HCEC 1CT (cell line): Measurements from ENCODE around the gene ALOXE3.
A peak's percentile ranks its signal among the peaks of the same experiment; 100 is the strongest.
"Not testable (repeated sequence)": the region's sequence is repeated elsewhere in the genome, so short reads cannot be mapped to it uniquely, and the experiment has no call there.

Experiments
- DNase-seq: peaks from one replicate; pipeline ENCODE4 v3.0.0-alpha.2; 2017

ALOXE3 gene

GRCh38 chr17:8121407-8121680 is 3.0 kb upstream of the ALOXE3 start:
- DNase-seq = no peak

GRCh38 chr17:8120520-8121406 is 2.4 kb upstream of the ALOXE3 start:
- peak; percentile 51 for DNase-seq

- peak; percentile 86 for DNase-seq
These were observed 1.5 kb upstream of the ALOXE3 start for GRCh38 chr17:8119581-8120519.

DNA sequence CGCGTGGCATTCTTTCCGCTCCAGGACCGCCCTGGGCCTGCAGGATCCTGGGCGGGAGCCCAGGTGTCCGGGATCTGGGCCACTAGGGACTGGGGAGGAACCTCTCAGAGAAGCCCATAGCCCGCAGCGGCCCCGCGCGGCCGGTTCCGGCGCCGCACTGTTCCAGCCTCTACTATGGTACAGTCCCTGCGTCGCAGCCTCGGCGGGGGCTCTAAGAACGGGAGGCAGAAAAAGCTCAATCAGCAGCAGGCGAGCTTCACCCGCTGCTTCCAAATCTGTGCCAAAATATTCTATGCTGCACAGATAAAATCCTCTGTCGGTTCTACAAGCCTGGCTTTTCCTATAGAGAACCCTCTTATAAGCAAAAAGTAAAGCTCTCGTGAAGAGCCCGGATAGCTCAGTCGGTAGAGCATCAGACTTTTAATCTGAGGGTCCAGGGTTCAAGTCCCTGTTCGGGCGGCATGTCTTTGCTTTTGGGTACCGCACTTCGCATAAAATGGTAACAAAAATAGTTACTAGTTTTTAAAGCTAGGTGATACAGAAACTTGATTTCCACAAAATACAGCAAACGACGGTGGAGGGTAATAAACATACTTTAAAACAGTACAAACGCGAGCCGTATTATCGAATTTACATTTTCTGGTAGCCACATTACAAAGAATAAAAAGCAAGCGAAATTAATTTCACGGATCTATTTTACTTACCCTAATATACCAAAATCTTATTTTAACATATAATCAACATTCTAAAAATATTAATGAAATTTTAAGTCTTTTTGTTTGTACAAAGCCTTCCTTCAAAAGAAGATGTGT is 661 bp upstream of the ALOXE3 start:
- DNase-seq = peak; percentile 64

- DNase-seq = no peak
These were observed 841 bp downstream of the ALOXE3 start for GRCh38 chr17:8117367-8117979.

DNA sequence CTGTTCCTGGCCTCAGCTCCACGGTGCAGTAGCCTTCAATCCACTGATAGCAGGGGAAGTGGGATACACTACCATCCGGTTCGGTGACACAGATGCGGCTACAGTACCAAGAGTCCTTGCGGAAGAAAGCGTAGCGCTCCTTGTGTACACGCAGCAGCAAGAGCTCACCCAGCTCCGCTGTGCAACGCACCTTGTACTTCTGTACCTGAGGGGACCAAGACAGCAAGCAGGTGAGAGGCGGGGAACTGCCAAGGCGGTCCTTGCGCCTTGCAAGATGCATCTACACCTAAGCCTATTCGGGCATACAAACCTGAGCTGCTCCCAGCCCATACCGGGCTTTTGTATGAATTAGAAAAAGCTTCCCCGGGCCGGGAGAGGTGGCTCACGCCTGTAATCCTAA is 1.5 kb downstream of the ALOXE3 start:
- no peak for DNase-seq

GRCh38 chr17:8110907-8111306 is 7.4 kb downstream of the ALOXE3 start:
- DNase-seq = no peak

DNA sequence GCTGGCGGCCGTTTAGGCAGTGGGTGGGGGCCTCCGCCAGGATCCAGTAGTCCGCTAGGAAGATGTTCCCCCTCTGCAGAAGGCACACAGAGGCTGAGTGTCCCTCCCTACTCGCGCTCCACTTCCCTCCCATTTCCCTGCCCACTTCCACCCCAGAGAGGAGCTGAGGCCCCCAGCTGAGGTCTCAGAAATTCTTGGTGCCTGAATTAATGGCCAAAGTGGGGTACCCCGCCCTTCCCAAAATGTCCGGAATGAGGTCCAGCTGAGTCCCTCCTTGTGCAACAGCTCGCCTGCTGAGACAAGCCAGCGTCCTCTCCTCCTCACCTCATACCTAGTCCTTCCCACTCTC is 7.9 kb downstream of the ALOXE3 start:
- no peak for DNase-seq

GRCh38 chr17:8109661-8110455 is 8.5 kb downstream of the ALOXE3 start:
- no peak for DNase-seq

- no peak for DNase-seq
These were observed 9.2 kb downstream of the ALOXE3 start for GRCh38 chr17:8108972-8109660.

- DNase-seq = not testable (repeated sequence)
These were observed 11.3 kb downstream of the ALOXE3 start for GRCh38 chr17:8106980-8107379.

- DNase-seq = peak; percentile 21
These were observed 12.3 kb downstream of the ALOXE3 start for GRCh38 chr17:8105957-8106398.

DNA sequence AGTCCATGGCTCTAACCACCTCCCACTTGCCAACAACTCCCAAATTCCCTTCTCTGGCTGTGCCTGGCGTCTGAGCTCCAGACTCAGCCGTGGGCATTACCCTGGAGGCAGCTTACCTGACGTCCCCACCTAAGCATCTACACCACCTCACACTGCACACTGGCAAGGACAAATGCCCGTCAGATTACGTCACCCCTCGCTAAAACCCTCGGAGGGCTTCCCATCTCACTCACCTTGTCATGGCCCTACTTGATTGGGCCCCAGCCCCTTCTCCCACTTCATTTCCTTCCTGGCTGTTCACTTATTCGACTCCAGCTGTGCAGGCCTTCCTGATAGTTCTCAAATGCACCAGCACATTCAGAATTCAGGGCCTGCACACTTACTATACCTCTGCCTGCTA is 13.4 kb downstream of the ALOXE3 start:
- no peak for DNase-seq

- DNase-seq = no peak
These were observed 14.8 kb downstream of the ALOXE3 start for GRCh38 chr17:8103549-8103948.

DNA sequence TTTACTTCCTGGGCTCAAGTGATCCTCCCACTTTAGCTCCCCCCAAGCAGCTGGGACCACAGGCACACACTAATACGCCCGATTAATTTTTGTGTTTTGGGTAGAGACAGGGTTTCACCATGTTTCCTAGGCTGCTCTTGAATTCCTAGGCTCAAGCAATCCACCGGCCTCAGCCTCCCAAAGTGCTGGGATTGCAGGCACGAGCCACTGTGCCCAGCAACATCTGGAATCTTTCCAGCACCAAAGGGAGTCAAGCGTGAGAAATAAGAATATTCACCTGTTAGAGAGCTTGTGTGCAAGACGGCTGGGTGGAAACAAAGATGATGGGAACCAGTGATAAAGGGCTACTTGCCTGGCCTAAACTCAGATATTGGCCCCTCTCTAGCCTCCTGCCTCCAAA is 16.6 kb downstream of the ALOXE3 start:
- DNase-seq = no peak

- no peak for DNase-seq
These were observed 17.6 kb downstream of the ALOXE3 start for GRCh38 chr17:8100763-8101162.

DNA sequence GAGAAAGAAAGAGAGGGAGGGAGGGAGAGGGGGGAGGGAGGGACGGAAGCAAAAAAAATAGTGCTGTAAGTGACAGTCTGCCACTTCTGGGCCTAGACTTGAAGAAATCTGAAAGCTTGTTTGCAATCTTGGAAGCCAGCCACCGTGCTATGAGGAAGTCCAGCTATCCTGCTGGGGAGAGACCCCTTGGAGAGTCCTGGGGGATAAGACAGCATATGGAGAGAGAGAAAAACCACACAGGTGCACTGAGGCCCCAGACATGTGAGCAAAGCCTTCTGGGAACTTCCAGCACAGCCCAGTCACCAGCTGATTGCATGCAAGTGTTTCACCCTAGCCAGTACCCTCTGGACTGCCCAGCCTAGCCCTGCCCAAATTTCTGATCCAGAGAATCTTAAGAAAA is 18.2 kb downstream of the ALOXE3 start:
- DNase-seq = no peak

- DNase-seq = no peak
These were observed 21.8 kb downstream of the ALOXE3 start for GRCh38 chr17:8096541-8096940.

GRCh38 chr17:8095361-8095760 is 23.0 kb downstream of the ALOXE3 start:
- no peak for DNase-seq

DNA sequence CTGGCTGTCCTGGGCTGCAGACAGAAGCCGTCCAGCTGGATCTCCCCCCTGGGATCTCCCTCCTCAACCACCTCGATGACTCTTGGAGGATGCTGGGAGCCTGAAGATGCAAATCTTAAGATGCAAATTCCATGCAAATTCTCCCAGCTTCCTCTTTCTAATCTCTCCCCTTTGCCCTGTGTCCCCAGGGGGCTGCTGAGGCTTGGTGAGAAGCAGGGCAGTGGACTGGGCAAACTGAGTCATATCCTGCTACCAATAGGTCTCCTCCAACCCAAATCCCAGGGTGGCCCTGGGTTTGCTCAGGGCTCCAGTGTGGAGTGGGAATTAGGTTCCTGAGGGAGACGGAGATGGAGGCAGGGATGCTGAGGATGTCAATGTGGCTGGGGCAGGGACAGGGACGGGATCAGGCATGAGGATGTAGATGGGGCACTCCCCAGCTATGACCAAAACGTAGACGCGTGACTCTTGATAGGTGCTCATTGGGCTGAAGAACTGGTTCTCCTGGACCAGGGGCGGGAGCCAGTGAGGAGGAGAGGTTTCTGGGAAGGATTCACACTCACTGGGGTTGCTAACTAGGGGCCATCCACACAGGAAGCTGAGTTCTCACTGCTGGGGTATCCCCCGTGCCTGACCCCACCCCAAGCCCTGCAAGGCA is 27.2 kb downstream of the ALOXE3 start:
- no peak for DNase-seq

DNA sequence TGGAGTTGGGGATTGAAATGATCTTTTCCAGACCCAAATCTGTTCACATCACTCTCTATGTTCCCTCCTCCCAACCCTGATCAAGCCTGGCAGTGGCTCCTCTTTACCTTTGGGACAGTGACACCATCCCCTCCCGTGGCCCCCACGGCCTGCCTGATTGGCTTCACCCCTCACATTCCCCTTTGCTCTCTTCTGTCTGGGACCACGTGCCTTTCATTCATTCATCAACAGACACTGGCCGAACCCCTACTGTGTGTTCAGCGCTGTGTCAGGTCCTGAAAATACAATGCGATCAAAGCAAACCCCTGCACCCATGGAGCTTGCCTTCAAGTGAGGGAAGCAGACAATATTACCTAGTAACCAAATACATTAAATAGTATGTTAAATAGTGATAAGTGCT is 28.6 kb downstream of the ALOXE3 start:
- no peak for DNase-seq
